Globus pallidus (tissue), 1 donor: ENCODE data around the gene CDKN3.
"Not testable (repeated sequence)": the region's sequence is repeated elsewhere in the genome, so short reads cannot be mapped to it uniquely, and the experiment has no call there.

ENCODE experiments used
- DNase-seq: peaks from one replicate; pipeline ENCODE4 v3.0.0-alpha.2; 2015; ENCODE audit warnings: low spot score

CDKN3 gene

GRCh38 chr14:54456820-54457608 lies 60.2 kb downstream of the CDKN3 start:
- DNase-seq, result not testable (repeated sequence)

- no peak for DNase-seq
Observed at GRCh38 chr14:54457609-54457996, 60.8 kb downstream of the CDKN3 start.

DNA sequence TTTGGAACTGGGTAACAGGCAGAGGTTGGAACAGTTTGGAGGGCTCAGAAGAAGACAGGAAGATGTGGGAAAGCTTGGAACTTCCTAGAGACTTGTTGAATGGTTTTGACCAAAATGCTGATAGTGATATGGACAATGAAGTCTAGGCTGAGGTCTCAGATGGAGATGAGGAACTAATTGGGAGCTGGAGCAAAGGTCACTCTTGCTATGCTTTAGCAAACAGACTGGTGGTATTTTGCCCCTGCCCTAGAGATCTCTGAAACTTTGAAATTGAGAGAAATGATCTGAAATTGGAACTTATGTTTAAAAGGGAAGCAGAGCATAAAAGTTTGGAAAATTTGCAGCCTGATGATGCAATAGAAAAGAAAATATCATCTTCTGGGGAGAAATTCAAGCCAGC lies 61.7 kb downstream of the CDKN3 start:
- DNase-seq, result not testable (repeated sequence)

DNA sequence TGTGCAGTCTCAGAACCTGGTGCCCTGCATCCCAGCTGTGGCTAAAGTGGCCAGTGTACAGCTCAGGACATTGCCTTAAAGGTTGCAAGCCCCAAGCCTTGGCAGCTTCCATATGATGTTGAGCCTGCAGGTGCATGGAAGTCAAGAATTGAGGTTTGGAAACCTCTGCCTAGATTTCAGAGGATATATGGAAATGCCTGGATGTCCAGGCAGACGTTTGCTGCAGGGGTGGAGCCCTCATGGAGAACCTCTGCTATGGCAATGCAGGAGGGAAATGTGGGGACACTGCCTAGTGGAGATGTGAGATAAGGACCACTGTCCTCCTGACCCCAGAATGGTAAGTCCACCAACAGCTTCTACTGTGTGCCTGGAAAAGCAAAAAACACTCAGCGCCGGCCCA lies 62.3 kb downstream of the CDKN3 start:
- DNase-seq, result no peak

GRCh38 chr14:54462048-54462447 lies 65.2 kb downstream of the CDKN3 start:
- DNase-seq, result no peak

DNA sequence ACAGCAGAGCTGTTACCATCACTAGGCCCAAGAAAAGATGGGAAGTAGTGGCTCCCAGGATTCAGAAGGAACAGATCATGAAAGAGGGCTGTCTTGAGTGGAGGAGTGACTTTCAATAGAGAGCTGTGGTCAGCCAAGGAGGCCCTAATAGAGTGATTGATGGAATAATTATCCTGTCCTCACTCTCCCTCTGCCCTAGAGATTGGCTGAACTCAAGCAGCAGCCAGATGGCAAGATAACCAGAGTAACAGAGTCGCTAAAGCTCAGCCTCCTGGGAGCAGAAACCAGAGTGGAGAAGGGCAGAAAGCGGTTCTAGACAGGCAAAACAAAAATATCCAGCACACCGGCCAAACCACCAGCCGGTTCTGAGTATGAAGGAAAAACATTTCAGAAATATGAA lies 68.8 kb downstream of the CDKN3 start:
- DNase-seq, result no peak

DNA sequence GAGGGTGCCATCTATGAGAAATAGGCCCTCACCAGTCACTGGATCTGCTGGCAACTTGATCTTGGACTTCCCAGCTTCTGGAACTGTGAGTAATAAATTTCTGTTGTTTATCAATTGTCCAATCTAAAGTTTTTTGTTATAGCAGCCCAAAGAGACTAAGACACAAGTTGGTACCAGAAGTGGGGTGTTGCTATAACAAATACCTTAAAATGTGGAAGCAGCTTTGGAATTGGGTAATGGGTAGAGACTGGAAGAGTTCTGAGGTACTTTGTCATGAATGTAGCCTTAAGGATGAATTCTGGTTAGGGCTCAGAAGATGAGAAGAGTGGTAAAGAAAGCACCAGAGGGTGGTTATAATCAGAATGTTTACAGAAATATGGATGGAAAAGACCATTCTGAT lies 70.5 kb downstream of the CDKN3 start:
- no peak for DNase-seq
